Amniotic epithelial cell (primary cell): ENCODE data around the gene RPL13.
"Not testable (repeated sequence)": the region's sequence is repeated elsewhere in the genome, so short reads cannot be mapped to it uniquely, and the experiment has no call there.

Experiments
- DNase-seq: peaks from one replicate; pipeline ENCODE4 v3.0.0-alpha.2; 2010; ENCODE audit warnings: low read depth

The RPL13 gene

DNA sequence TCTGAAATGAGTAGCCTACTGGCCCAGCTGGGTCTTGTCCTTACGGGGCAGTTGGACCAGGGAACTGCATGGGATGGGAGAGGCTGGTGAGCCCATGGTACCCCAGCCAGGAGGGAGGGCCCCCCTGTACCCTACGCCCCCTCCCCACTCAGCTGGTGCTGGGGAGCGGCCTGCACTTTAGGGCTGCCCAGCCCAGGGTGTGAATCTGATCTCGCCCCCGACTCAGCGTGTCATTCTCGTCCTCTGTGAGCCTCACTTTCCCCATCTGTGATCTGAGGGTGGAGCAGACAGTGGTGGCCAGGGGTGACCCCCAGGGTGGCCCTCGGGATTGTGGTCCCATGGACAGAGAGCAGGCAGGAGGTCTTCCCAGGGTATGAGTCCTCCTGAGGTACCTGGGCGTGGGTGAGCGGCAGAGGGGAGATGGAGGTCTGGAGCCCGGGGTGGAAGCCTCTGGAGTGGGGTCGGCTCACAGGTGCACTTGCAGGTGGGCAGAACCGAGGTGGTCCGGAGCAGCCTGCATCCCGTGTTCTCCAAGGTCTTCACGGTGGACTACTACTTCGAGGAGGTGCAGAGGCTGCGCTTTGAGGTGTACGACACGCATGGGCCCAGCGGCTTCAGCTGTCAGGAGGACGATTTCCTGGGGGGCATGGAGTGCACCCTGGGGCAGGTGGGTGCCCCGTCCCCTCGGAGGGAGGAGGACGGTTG is 16.7 kb downstream of the RPL13 start:
- DNase-seq, result no peak

DNA sequence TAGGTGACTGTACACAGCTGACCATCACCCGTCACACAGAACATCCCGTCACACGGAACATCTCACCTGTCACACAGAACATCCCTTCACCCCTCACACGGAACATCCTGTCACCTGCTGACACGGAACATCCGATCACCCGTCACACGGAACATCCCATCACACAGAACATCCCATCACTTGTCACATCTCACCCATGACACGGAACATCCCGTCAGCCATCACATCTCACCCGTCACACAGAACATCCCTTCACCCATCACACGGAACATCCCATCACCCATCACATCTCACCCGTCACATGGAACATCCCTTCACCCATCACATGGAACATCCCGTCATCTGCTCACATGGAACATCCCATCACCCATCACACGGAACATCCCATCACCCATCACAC is 18.9 kb downstream of the RPL13 start:
- DNase-seq, result no peak

DNA sequence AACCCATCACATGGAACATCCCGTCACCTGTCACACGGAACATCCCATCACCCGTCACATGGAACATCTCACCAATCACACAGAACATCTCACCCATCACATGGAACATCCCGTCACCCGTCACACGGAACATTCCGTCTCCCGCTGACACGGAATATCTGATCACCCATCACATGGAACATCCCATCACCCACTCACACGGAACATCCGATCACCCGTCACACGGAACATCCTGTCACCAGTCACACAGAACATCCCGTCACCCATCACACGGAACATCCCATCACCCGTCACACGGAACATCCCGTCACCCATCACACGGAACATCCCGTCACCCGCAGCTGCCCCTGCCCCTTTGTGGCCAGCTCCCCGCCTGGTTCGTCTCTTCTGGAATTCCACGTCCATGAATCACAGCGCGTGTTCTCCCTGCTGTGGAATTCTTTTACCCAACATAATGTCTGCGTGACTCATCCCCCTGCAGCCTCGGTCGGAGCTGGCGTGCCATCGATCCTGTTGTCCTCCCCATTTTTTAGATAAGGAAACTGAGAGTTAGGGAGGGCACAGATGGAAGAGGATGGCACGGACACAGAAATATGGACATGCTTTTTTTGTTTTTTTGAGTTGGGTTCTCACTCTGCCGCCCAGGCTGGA is 20.7 kb downstream of the RPL13 start:
- peak; percentile 98 for DNase-seq

DNA sequence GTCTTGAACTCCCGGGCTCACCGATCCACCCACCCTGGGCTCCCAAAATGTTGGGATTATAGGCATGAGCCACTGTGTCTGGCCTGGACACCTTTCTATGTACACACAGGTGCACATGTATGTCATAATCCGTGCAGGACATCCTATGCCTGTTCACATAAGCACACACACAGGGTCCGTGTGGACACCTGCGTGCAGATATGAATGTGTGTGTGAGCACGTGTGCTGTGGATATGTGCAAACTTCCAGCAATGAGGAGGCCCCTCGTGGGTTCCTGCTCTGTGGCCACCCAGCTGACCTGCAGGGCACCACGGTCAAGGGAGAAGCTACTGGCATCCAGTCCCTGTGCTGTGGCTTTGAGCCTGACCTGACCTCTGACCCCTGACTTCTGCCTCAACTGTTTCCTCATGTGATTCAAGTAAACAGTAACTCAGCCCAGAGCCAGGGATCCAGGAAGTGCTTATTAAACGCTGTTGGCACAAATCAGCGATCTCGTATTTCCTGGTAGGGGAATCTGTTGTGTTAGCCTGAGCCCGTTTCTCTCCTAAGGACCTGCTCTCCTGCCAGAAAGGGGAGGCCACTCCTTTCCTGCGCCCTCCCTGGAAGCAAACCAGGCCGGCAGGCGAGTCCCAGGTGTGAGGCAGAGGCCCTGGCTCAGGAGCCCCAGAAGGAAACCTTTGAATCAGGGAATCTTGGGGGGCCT is 21.5 kb downstream of the RPL13 start:
- DNase-seq, result peak; percentile 66

DNA sequence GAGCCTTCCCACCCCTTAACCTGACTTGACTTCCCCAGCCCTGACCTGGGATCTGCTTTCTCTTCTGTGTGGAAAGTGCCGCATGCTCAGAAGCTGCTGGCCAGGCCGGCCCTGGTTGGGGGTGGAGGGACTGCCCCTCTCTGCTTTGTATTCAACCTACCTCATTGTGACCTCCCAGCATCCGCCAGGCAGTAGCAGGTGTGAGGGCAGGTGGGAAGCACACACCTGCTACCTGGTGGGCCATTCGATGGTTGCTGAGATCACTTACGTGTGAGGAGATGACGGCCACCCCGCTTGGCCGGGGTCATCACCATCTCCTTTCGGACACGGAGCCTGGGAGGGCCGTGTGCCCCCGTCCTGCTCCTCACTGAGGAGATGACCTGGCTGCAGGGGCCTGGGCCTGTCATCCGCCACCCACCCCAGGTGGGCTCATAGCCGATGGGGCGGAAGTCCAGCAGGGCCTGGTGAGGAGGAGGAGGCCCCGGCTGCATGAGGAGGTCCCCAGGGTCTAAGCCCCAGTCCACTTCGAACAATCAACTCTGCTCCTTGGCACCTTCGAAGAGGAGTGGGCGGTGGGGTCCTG is 22.2 kb downstream of the RPL13 start:
- DNase-seq, result no peak

DNA sequence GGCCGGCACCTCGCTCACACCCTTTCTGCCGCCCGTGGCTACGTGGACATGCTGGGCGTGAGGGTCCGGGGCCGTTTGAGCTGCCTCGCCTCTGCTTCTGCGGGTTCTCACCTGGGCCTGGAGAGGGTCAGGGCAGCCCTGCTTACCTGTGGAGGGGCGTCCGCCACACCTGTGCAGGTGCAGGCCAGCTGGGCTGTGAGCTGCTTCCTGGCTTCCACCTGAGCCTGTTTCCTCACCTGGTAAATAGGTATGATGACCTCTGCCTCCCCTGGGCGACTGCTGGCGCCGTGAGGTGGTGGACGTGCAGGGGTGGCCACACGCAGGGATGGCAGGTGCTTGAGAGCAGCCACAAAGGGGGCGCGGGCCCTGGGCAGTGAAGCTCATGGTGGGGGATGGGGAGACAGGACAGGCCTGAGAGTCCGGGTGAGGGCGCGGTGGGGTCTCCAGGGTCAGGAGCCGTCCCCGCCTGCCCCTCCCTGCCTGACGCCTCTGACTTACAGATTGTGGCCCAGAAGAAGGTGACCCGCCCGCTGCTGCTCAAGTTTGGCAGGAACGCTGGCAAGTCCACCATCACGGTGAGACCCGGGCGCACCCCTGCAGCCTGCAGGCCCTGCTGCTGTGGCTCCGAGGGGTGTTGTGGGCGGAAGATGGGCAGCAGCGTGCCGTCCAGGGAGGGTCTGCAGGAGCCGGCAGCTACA is 22.9 kb downstream of the RPL13 start:
- DNase-seq, result no peak

DNA sequence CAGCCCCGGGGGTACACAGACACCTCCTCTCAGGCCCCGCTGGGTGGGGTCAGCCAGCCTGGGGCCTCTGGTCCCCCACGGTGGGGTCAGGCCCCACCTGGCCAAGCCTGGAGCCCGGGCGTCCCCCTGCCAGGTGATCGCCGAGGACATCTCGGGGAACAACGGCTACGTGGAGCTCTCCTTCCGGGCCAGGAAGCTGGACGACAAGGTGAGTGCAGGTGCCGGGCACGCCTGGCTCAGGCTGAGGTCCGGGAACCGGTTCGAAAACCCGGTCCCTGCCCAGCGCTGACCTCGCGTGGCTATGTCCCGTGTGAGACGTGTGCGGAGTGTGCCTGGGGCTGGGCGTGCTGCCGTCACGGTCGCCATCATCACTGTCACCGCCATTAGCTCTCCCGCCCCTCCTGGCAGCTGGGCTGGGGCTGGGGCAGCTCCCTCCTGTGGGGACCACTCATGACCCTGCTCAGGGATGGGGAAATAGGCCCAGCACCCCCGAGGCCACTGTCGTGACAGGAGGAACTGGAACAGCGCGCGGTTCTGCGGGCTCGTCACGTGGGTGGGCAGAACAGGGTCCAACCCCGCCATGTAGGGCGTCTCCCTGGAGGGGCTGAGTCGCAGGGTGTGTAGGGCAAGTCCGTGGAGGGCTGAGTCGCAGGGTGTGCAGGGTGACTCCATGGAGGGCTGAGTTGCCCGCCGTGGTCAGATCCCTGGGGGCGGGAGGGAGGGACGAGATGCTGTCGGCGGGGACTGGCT is 23.6 kb downstream of the RPL13 start:
- no peak for DNase-seq

DNA sequence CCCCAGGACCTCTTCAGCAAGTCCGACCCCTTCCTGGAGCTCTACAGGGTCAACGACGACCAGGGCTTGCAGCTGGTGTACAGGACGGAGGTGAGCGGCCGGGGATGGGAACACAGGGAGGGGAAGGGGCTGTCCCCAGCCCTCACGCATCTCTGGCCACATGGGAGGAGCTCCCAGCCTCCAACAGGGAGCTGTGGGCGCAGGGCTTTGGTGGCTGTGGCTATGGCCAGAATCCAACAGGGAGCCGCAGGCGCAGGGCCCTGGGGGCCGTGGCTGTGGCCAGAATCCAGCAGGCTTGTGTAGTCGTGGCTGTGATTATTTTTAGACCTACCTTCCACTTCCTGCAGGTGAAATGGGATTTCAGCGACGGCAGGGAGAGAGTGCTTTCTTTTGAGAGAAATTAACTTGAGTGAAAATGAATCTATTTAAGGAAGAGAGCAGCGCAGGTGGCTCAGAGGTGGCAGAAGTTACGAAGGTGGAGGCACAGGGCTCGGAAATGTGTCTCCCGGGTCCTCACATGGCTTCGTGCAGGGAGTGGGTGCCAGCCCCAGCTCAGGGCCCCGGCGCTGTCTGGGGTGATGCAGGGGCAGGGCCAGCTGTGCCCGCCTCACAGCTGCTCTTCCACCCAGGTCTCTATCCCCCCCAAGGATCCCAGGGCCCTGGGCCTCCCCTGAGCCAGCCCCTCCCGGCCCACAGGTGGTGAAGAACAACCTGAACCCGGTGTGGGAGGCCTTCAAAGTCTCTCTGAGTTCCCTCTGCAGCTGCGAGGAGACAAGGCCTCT is 24.5 kb downstream of the RPL13 start:
- DNase-seq, result no peak

DNA sequence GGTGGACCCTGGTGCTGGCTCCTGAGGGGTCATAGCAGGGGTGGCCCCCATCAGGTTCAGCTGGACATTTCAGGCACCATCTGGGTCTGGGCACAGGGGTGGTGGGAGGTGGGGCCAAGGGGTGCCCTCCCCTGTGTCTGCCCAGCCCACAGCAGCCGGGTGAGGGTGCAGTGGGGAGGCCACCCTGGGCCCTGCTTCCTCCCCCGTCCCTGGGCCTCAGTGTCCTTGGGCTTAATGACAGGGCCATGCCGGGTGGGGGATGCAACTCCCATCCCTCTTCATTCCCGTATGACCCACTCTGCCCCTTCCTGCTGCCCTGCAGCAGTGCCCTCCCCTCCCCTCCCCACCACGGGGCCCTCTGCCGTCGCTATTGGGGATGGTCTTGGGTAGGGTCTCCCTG is 25.7 kb downstream of the RPL13 start:
- no peak for DNase-seq

DNA sequence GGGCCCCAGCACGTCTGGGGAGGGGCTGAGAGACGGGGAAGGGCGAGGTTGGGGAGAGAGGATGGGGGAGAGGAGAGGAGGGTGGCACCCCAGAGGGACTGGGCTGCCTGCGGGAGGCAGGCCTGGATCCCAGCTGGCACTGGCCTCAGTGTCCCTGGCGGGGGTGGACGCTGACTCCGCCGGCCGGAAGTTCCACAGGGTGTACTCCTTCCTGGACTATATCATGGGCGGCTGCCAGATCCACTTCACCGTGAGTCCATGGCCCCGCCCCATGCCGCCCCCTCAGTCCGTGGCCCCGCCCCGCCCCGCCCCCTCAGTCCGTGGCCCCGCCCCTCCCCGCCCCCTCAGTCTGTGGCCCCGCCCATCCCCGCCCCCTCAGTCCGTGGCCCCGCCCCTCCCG is 26.4 kb downstream of the RPL13 start:
- peak; percentile 57 for DNase-seq

DNA sequence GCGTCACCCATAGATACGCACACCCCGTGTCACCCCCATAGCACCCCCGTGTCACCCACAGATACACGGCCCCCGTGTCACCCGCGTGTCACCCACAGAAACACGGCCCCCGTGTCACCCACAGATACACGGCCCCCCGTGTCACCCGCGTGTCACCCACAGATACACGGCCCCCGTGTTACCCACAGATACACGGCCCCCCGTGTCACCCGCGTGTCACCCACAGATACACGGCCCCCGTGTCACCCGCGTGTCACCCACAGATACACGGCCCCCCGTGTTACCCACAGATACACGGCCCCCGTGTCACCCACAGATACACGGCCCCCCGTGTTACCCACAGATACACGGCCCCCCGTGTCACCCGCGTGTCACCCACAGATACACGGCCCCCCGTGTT is 27.2 kb downstream of the RPL13 start:
- DNase-seq, result not testable (repeated sequence)

DNA sequence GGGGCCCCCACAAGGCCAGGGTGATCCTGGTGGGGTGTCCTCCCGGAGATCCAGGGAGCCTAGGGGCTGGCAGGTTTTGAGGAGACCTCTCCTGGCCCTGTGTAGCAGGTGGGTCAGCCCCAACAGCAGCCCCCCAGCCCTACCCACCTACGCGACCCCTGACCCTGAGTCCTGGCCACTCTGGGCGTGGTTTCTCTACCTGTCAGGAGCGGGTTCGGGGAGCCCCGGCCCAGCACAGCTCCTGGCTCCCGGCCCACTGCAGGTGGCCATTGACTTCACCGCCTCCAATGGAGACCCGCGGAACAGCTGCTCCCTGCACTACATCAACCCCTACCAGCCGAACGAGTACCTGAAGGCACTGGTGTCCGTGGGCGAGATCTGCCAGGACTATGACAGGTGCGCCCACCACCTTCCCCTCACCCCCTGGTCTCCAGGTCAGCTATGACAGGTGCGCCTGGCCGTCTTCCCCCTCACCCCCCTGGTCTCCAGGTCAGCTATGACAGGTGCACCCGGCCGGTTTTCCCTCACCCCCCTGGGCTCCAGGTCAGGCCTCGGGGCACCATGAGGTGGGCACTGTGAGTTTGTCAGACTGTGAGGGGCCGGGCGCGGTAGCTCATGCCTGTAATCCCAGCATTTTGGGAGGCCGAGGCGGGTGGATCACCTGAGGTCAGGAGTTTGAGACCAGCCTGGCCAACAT is 28.1 kb downstream of the RPL13 start:
- no peak for DNase-seq

DNA sequence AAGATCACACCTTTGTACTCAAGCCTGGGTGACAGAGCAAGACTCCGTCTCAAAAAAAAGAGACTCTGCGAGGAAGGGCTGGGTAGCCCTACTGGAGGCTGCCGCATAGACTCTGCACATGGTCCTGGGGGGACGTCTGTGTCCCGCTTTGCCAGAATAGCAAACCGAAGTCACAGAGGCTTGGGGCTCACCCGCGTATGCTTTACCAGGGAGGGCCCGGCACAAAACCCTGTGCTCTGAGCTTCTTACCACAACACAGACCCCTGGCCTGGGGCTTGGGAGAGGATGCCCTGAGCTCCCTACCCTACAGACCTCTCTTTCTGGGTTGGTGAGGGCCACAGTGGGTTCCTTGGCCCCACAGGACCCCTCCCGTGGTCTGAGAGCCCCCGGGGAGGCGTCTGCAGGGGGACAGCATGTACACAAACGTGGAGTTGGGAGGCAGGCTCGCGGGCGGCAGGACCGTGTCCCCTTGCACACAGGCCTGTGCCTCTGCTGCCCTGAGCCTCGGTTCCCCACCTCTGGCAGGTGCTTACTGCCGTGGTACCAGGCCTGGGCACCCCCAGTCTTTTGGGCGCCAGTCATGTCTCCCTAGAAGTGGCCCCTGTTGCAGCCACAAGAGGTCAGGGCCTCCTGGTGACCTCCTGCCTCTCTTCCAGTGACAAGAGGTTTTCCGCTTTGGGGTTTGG is 28.9 kb downstream of the RPL13 start:
- no peak for DNase-seq

DNA sequence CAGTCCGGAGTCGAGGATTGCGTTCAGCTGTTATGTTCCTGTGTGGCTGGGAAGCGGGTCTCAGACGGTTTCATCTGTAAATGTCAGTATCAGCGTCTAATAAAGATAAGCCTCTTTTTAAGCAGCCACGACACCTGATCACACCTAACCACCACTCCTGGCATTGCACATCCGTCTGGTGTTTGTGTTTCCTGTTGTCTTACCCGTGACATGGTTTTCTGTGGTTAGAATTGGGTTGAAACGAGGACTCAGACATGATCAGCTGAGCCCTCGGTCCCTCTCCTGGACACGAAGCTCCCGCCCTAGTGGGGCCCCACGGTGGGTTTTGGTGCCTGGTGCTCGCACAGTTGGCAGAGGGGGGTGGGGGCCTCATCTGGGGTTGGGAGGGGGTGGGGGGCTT is 33.4 kb downstream of the RPL13 start:
- DNase-seq, result no peak

DNA sequence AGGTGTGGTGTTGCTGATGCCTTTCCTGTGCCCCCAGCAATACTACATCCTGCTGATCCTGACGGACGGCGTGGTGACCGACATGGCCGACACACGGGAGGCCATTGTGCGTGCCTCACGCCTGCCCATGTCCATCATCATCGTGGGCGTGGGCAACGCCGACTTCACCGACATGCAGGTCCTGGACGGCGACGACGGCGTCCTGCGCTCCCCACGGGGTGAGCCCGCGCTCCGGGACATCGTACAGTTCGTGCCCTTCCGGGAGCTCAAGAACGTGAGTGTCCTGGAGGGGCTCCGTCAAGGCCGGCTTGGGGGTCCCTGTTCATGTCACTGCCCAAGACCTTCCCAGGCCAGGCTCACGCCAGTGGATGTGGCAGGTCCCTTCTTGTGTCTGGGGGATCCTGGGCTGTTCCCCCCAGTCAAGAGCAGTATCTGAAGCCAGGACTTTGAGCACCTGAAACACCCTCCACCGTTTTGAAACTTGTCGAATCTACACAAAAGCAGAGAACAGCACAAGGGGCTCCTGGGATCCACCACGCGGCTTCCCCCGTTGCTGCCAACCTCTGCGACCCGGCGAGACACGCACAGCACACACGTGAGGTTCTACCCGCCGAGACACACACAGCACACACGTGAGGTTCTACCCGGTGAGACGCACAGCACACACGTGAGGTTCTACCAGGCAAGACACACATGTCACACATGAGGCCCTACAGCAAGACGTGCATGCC is 35.0 kb downstream of the RPL13 start:
- no peak for DNase-seq

DNA sequence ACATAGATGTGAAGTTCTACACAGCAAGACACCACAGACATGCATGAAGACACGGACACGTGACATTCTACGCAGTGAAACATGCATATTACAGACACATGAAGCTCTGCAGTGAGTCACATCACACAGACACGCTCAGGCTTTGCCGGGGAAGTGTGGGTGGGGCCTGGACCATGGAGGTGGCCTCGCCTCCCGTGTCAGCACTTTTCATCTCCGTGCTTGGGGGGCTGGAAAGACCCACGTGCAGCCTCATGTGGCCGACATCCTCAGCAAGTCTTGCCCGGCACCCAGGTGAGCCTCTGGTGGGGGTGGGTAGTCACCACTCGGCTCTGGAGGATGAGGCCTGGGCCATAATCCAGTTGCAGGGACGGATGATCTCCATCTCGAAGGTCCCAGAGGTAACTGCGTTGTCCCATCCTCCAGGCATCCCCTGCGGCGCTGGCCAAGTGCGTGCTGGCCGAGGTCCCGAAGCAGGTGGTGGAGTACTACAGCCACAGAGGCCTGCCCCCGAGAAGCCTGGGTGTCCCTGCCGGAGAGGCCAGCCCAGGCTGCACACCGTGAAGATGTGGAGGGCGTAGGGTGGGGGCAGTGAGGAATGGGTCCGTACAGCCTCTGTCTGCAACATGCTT is 35.7 kb downstream of the RPL13 start:
- DNase-seq, result no peak

DNA sequence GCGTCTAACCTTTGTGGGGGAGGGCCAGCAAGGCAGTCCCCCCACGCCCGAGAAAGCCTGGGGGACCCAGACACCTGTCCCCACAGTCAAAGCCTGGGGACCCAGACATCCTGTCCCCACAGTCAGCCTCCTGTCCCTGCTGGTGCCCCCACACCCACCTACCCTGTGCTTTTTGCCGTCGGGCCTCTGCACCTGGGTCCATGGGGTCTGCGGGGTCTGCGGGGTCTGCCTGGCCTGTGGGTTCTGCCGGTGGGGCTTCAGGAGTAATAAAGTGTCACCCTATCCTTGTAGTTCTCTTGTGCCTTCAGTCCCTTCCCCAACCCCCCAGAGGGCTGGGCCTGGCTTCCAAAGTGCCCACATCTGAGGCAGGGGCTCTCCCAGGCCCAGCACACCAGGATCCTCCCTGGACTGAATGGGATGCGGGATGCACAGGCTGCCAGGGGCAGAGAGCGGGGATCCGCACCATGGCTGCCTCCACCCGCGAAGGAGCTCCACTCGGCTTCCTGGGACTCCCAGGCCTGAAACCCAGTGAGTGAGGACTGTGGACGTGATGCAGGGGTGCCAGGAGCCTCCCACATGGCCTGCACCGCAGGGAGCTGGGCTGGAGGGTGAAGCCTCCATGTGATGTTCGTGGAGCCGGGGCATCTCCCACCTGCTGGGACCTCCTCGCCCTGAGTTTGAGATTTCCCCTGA is 36.6 kb downstream of the RPL13 start:
- no peak for DNase-seq

DNA sequence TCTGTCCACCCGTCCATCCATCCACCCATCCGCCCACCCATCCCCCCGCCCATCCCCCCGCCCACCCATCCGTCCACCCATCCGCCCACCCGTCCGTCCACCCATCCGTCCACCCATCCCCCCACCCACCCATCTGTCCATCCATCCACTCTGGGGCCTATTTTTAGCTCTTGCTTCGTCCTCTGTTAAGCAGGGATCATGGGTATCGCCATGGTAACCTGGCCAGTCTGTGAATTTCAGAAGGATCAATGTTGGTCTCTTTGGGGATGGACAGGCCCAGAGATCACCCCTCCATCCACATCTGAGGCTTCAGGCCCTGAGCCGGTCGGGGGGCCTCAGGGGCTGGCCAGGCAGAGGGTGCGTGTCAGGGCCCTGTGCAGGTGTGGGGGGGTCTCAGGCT is 37.7 kb downstream of the RPL13 start:
- DNase-seq, result no peak
